Large intestine (tissue), 3 donors: ENCODE results near the gene AKR7A2. TPM values are rescaled to one million over a fixed set of nuclear protein-coding genes. Genes with fewer than 3 reads are reported as not detected.

Experiments used
- DNase-seq, 2 donors: peaks; one replicate each; pipeline versions ENCODE4 v3.0.0 to v3.0.0-alpha.2; 2013
- H3K27ac ChIP-seq: one replicate; pipeline ENCODE4 v1.5.1; 2013; ENCODE audit warnings: low read length
- H3K27me3 ChIP-seq: 2 replicates; pipeline ENCODE4 v1.6.1; 2013; ENCODE audit warnings: low read length; ENCODE audit not compliant: control insufficient read depth, insufficient read depth
- H3K36me3 ChIP-seq: 2 replicates; pipeline ENCODE4 v1.6.1; 2013; ENCODE audit warnings: low read length; ENCODE audit not compliant: control insufficient read depth, insufficient read depth
- H3K4me1 ChIP-seq: one replicate; pipeline ENCODE4 v1.6.1; 2013; ENCODE audit warnings: low read length; ENCODE audit not compliant: control insufficient read depth, insufficient read depth
- H3K4me3 ChIP-seq: one replicate; pipeline ENCODE4 v1.5.1; 2013; ENCODE audit warnings: low read length
- H3K9me3 ChIP-seq: one replicate; pipeline ENCODE4 v1.6.1; 2013; ENCODE audit warnings: mild to moderate bottlenecking, low read depth, low read length, moderate library complexity; ENCODE audit not compliant: control insufficient read depth
- WGBS: methylation state at CpG from one replicate; pipeline ENCODE4 v1.1.5; 2013; ENCODE audit warnings: low lambda C conversion rate; ENCODE audit not compliant: insufficient coverage; 5-methylcytosine and 5-hydroxymethylcytosine counted together
- polyA plus RNA-seq: library from polyadenylated mRNA; unstranded; fragments of 120-200 nt; gene quantifications from one replicate; pipeline ENCODE4 v1.2.1, GENCODE V29; 2013

Gene AKR7A2
- polyA plus RNA-seq, 1 donor, result 94.4 TPM

GRCh38 chr1:19327301-19327700 lies 15.4 kb upstream of the AKR7A2 start:
- WGBS, result no CpG with 5 or more reads among the region's 16 CpGs
- Histone ChIP-seq H3K4me3 (no peak overlapping the region), H3K36me3 (peaks cover 73% of the 10 kb centered on the region)

GRCh38 chr1:19326748-19327065 lies 14.8 kb upstream of the AKR7A2 start:
- no peak overlapping the region for H3K27ac ChIP-seq
- peaks cover 74% of the 10 kb centered on the region for H3K36me3 ChIP-seq
- no peak overlapping the region for H3K4me3 ChIP-seq
- no peaks in the 10 kb centered on the region for H3K27me3 ChIP-seq
- 100% methylated on average over 1 of the region's 6 CpGs for WGBS
- no peak for DNase-seq
- no peaks in the 10 kb centered on the region for H3K4me1 ChIP-seq
- no peaks in the 10 kb centered on the region for H3K9me3 ChIP-seq

More at GRCh38 chr1:19327301-19327700, 15.4 kb upstream of the AKR7A2 start:
- H3K27me3 ChIP-seq, result no peaks in the 10 kb centered on the region
- no peaks in the 10 kb centered on the region for H3K4me1 ChIP-seq
- no peaks in the 10 kb centered on the region for H3K9me3 ChIP-seq
- no peak overlapping the region for H3K27ac ChIP-seq
- no peak for DNase-seq

- H3K9me3 ChIP-seq, result no peaks in the 10 kb centered on the region
- no CpG with 5 or more reads among the region's 32 CpGs for WGBS
- DNase-seq, result no peak
- H3K4me3 ChIP-seq, result no peak overlapping the region
- H3K4me1 ChIP-seq, result no peaks in the 10 kb centered on the region
- peaks cover 78% of the 10 kb centered on the region for H3K36me3 ChIP-seq
- no peaks in the 10 kb centered on the region for H3K27me3 ChIP-seq
- no peak overlapping the region for H3K27ac ChIP-seq
These were observed 14.2 kb upstream of the AKR7A2 start for GRCh38 chr1:19325958-19326747.

- WGBS, result no CpG with 5 or more reads among the region's 19 CpGs
- H3K4me3 ChIP-seq, result no peak overlapping the region
- no peak for DNase-seq
- H3K36me3 ChIP-seq, result peaks cover 77% of the 10 kb centered on the region
- no peaks in the 10 kb centered on the region for H3K4me1 ChIP-seq
- H3K9me3 ChIP-seq, result no peaks in the 10 kb centered on the region
- H3K27ac ChIP-seq, result no peak overlapping the region
- no peaks in the 10 kb centered on the region for H3K27me3 ChIP-seq
These were observed 13.5 kb upstream of the AKR7A2 start for GRCh38 chr1:19325368-19325957.

GRCh38 chr1:19324665-19324990 lies 12.7 kb upstream of the AKR7A2 start:
- Histone ChIP-seq H3K27me3 (no peaks in the 10 kb centered on the region), H3K36me3 (peaks cover 72% of the 10 kb centered on the region), H3K4me1 (no peaks in the 10 kb centered on the region), H3K4me3 (no peak overlapping the region), H3K27ac (no peak overlapping the region), H3K9me3 (no peaks in the 10 kb centered on the region)
- no CpG with 5 or more reads among the region's 9 CpGs for WGBS
- DNase-seq, result no peak

- Histone ChIP-seq H3K4me1 (no peaks in the 10 kb centered on the region), H3K9me3 (no peaks in the 10 kb centered on the region), H3K4me3 (no peak overlapping the region), H3K27me3 (no peaks in the 10 kb centered on the region), H3K36me3 (peaks cover 68% of the 10 kb centered on the region), H3K27ac (no peak overlapping the region)
- no CpG with 5 or more reads among the region's 23 CpGs for WGBS
- no peak for DNase-seq
These were observed 12.2 kb upstream of the AKR7A2 start for GRCh38 chr1:19323987-19324664.

GRCh38 chr1:19322481-19322880 lies 10.5 kb upstream of the AKR7A2 start:
- Histone ChIP-seq H3K27ac (no peak overlapping the region), H3K27me3 (no peaks in the 10 kb centered on the region), H3K9me3 (no peaks in the 10 kb centered on the region), H3K36me3 (peaks cover 70% of the 10 kb centered on the region), H3K4me3 (no peak overlapping the region), H3K4me1 (no peaks in the 10 kb centered on the region)
- DNase-seq, result no peak
- WGBS, result no CpG with 5 or more reads among the region's 10 CpGs

GRCh38 chr1:19321071-19321470 lies 9.1 kb upstream of the AKR7A2 start:
- no peaks in the 10 kb centered on the region for H3K27me3 ChIP-seq
- DNase-seq, result no peak
- H3K4me1 ChIP-seq, result no peaks in the 10 kb centered on the region
- peaks cover 63% of the 10 kb centered on the region for H3K36me3 ChIP-seq
- H3K4me3 ChIP-seq, result no peak overlapping the region
- WGBS, result no CpG with 5 or more reads among the region's 3 CpGs
- H3K27ac ChIP-seq, result no peak overlapping the region
- no peaks in the 10 kb centered on the region for H3K9me3 ChIP-seq

- Histone ChIP-seq H3K9me3 (no peaks in the 10 kb centered on the region), H3K27ac (no peak overlapping the region), H3K27me3 (no peaks in the 10 kb centered on the region), H3K36me3 (peaks cover 49% of the 10 kb centered on the region), H3K4me3 (no peak overlapping the region), H3K4me1 (peaks cover under 1% of the 10 kb centered on the region)
- WGBS, result no CpG with 5 or more reads among the region's 3 CpGs
- no peak for DNase-seq
These were observed 7.3 kb upstream of the AKR7A2 start for GRCh38 chr1:19319196-19319595.

- no CpG with 5 or more reads among the region's 13 CpGs for WGBS
- Histone ChIP-seq H3K36me3 (peaks cover 39% of the 10 kb centered on the region), H3K27ac (no peak overlapping the region), H3K27me3 (no peaks in the 10 kb centered on the region), H3K4me1 (peaks cover 16% of the 10 kb centered on the region), H3K9me3 (no peaks in the 10 kb centered on the region), H3K4me3 (no peak overlapping the region)
- DNase-seq, result no peak
These were observed 5.4 kb upstream of the AKR7A2 start for GRCh38 chr1:19317126-19317910.
